HepG2 (cell line): Measurements from ENCODE around the gene HNRNPR. TPM values are rescaled to one million over a fixed set of nuclear protein-coding genes. Genes with fewer than 3 reads are reported as not detected.

ENCODE experiments used
- ATAC-seq: fragments of 200-7000 bp; cut with Tn5 transposase; 3 replicates; pipeline ENCODE4 v1.9.1; 2020; ENCODE audit warnings: mild to moderate bottlenecking, moderate library complexity
- BruUV-seq: library from RNA; stranded (reverse); fragments of 400-500 nt; replicated peaks from 2 replicates; lab custom pipeline; 2021; lab: Mats Ljungman, UMichigan
- CTCF ChIA-PET: fragments of 300-600 bp; formaldehyde crosslinking; extraction: SDS; loops from one replicate; lab custom pipeline; 2021; ENCODE audit warnings: low total read pairs, inconsistent platforms, low intra/inter-chr PET ratio; lab: Yijun Ruan, JAX
- POLR2A ChIA-PET: fragments of 350-600 bp; sonication (Branson Sonifier 250); formaldehyde crosslinking; loops from one replicate; lab custom pipeline; 2020; ENCODE audit warnings: antibody characterized with exemption, inconsistent platforms; lab: Yijun Ruan, JAX
- DNase-seq: peaks from one replicate; pipeline ENCODE4 v3.0.0-alpha.2; 2015; ENCODE audit warnings: low spot score
- FAIRE-seq: peaks from 3 replicates; lab custom pipeline; 2011; peaks lifted over from hg19 to GRCh38; lab: Jason Lieb, UNC
- H2AFZ ChIP-seq: one replicate; pipeline ENCODE4 v1.6.1; 2011; ENCODE audit warnings: low read length, inconsistent platforms
- H3K27ac ChIP-seq: fragments of 300-600 bp; 3 replicates; pipeline ENCODE4 v1.8.0; 2011; ENCODE audit warnings: mixed run types, mild to moderate bottlenecking, mixed read lengths, low read length, inconsistent platforms; ENCODE audit not compliant: insufficient read depth; ENCODE audit errors: extremely low read length
- H3K27me3 ChIP-seq, 2 experiments: fragments of 200-600 bp in 1 of 2; 2 replicates in 1 of 2; 3 replicates in 1 of 2; pipeline versions ENCODE4 v1.6.0 to v1.8.0; 2011; ENCODE audit warnings: low read length in 2 of 2, mild to moderate bottlenecking in 2 of 2, moderate library complexity in 2 of 2, inconsistent platforms in 1 of 2; ENCODE audit not compliant: insufficient read depth in 2 of 2, control insufficient read depth in 1 of 2
- H3K36me3 ChIP-seq, 2 experiments: fragments of 200-600 bp in 1 of 2; replicated peaks in 1 of 2; 2 replicates in 1 of 2; 3 replicates in 1 of 2; pipeline versions ENCODE4 v1.5.1 to v1.8.0; 2011; ENCODE audit warnings: low read length in 2 of 2, inconsistent platforms in 1 of 2; ENCODE audit not compliant: insufficient read depth in 2 of 2, control insufficient read depth in 1 of 2
- H3K4me1 ChIP-seq: 2 replicates; pipeline ENCODE4 v1.5.1; 2012; ENCODE audit warnings: low read length, inconsistent platforms; ENCODE audit not compliant: insufficient read depth
- H3K4me2 ChIP-seq: 2 replicates; pipeline ENCODE4 v1.6.0; 2011; ENCODE audit warnings: low read depth, low read length, inconsistent platforms
- H3K4me3 ChIP-seq, 3 experiments: fragments of 200-600 bp in 1 of 3; sonication (generic), shearing (Covaris generic) in 1 of 3; replicated peaks in 1 of 3; 2 replicates each; pipeline ENCODE4 v1.5.1; 2011 to 2016; ENCODE audit warnings: low read length in 3 of 3, inconsistent platforms in 2 of 3, low read depth in 2 of 3, mild to moderate bottlenecking in 2 of 3, control low read depth in 1 of 3, mixed read lengths in 1 of 3; ENCODE audit not compliant: insufficient read depth in 1 of 3
- H3K79me2 ChIP-seq: one replicate; pipeline ENCODE4 v1.6.1; 2011; ENCODE audit warnings: low read length, inconsistent platforms; ENCODE audit not compliant: insufficient read depth
- H3K9ac ChIP-seq: 2 replicates; pipeline ENCODE4 v1.6.0; 2011; ENCODE audit warnings: mild to moderate bottlenecking, low read depth, low read length, inconsistent platforms; ENCODE audit not compliant: insufficient read depth
- H3K9me3 ChIP-seq: 2 replicates; pipeline ENCODE4 v1.5.1; 2012; ENCODE audit warnings: mild to moderate bottlenecking, low read length
- H4K20me1 ChIP-seq: 2 replicates; pipeline ENCODE4 v1.6.0; 2011; ENCODE audit warnings: inconsistent platforms, mild to moderate bottlenecking, low read length, moderate library complexity; ENCODE audit not compliant: insufficient read depth
- CEBPB ChIP-seq: IDR thresholded peaks from 2 replicates; pipeline ENCODE4 v1.6.1; 2011; ENCODE audit warnings: low read depth, low read length, improper control_type of control experiment, borderline replicate concordance
- CEBPZ ChIP-seq: IDR thresholded peaks from 2 replicates; pipeline ENCODE4 v1.6.1; 2012; ENCODE audit warnings: low read length, improper control_type of control experiment
- HOXA5 ChIP-seq: sonication (generic); formaldehyde crosslinking; IDR thresholded peaks from 2 replicates; pipeline ENCODE4 v1.4.0; 2020; ENCODE audit warnings: missing genetic modification reagents
- ZMYM2 ChIP-seq: sonication (generic); formaldehyde crosslinking; IDR thresholded peaks from 2 replicates; pipeline ENCODE4 v1.8.0; 2022; ENCODE audit warnings: mild to moderate bottlenecking, missing genetic modification reagents
- ZNF101 ChIP-seq: sonication (generic); formaldehyde crosslinking; IDR thresholded peaks from 2 replicates; pipeline ENCODE4 v1.4.0; 2020; ENCODE audit warnings: mild to moderate bottlenecking, low read depth, missing genetic modification reagents, borderline replicate concordance
- ZNF337 ChIP-seq: sonication (generic); formaldehyde crosslinking; IDR thresholded peaks from 2 replicates; pipeline ENCODE4 v1.5.1; 2020; ENCODE audit warnings: missing genetic modification reagents, low read depth, mild to moderate bottlenecking, borderline replicate concordance
- ZNF543 ChIP-seq: sonication (generic); formaldehyde crosslinking; IDR thresholded peaks from 2 replicates; pipeline ENCODE4 v1.4.0; 2020; ENCODE audit warnings: mild to moderate bottlenecking, missing genetic modification reagents
- ZNF850 ChIP-seq: sonication (generic); formaldehyde crosslinking; conservative IDR thresholded peaks from 2 replicates; pipeline ENCODE4 v1.9.0; 2021; ENCODE audit warnings: mild to moderate bottlenecking, missing genetic modification reagents
- WGBS: methylation state at CpG from one replicate; pipeline ENCODE4 v1.1.6; 2017; ENCODE audit warnings: low lambda C conversion rate; 5-methylcytosine and 5-hydroxymethylcytosine counted together
- in situ Hi-C: cut with HindIII; loops from 2 replicates; pipeline ENCODE4 v1.10.0; 2017; ENCODE audit warnings: low pct_unique_long_range_greater_than_20kb; ENCODE audit not compliant: extremely low pct_ligation_motif_present
- intact Hi-C: fragments of 100-400 bp; cut with micrococcal nuclease; formaldehyde crosslinking; loops from one replicate; pipeline ENCODE4 v1.10.0; 2022; ENCODE audit not compliant: unreplicated experiment
- polyA plus RNA-seq, 8 experiments: library from polyadenylated mRNA; depleted of rRNA in 3 of 8; stranded (reverse) in 7 of 8; unstranded in 1 of 8; fragments of >200 nt; fragmentation: Illumina TruSeq in 4 of 8; extraction: Trizol in 4 of 8; gene quantifications; 2 replicates each; pipeline versions ENCODE4 v1.2.1 to v1.2.3, GENCODE V29; 2011 to 2016; ENCODE audit warnings: low read depth in 4 of 8, missing spikeins in 1 of 8, mixed read lengths in 1 of 8; ENCODE audit not compliant: insufficient read depth in 1 of 8
- total RNA-seq, 5 experiments: library from RNA; depleted of rRNA; stranded (reverse); fragments of >200 nt; fragmentation: Illumina TruSeq; extraction: Trizol; gene quantifications; 2 replicates each; pipeline ENCODE4 v1.2.3, GENCODE V29; 2016; ENCODE audit warnings: low read depth in 1 of 5

HNRNPR gene
- total and polyA plus RNA-seq, 2 of the 13 experiments (the other 11 are each of a cell fraction or from before 2014, with no cell fraction given), result 133 to 216 TPM

DNA sequence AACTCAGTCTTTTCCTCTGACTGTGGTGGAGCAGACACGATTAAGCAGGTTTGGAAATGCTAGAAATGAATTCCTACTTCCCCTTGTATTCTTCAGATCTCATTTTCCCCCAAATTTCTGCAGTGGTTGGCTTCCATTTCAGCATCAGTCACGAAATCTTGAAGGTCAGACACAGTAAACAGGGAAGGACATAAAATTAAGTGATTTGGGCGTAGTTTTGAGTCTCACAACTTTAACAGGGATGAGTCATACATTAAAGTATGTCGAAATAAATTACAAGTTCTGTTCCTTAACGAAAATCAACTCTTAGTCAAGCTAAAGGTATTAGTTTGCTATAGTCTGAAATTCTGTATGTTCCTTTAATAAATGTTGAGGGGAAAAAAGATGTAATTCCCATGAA lies 61.1 kb downstream of the HNRNPR start:
- H2AFZ ChIP-seq, result no peak overlapping the region
- peaks cover 11% of the 10 kb centered on the region for H3K4me1 ChIP-seq
- 97% methylated on average over 5 of the region's 5 CpGs for WGBS
- no peaks in the 10 kb centered on the region for H3K27me3 ChIP-seq
- no peak overlapping the region for H3K4me3 ChIP-seq
- ATAC-seq (no peak), FAIRE-seq (no peak), DNase-seq (no peak)
- intact Hi-C loops, result no loop called here
- no peaks in the 10 kb centered on the region for H3K79me2 ChIP-seq
- H3K36me3 ChIP-seq, result peaks cover 8 to 24% of the 10 kb centered on the region in 2 experiments
- no peak overlapping the region for H3K27ac ChIP-seq
- no peaks in the 10 kb centered on the region for H3K9me3 ChIP-seq
- no peak overlapping the region for H3K9ac ChIP-seq
- CTCF ChIA-PET, result no interaction called here
- TF ChIP-seq CEBPB (peak; percentile 35), ZMYM2 (no peak), ZNF850 (CRISPR knock-in tag) (no peak), HOXA5 (CRISPR knock-in tag) (no peak), CEBPZ (no peak), ZNF543 (CRISPR knock-in tag) (no peak), ZNF101 (no peak), ZNF337 (CRISPR knock-in tag) (no peak)
- TF ChIP-seq, all 625 proteins: peak for 1
- H3K4me2 ChIP-seq, result no peak overlapping the region
- no peaks in the 10 kb centered on the region for H4K20me1 ChIP-seq
- in situ Hi-C loops, result no loop called here
- POLR2A ChIA-PET, result no interaction called here
- BruUV-seq, result no TSS peak
